ENCODE measurements around the gene ILRUN.

- TF ChIP-seq CTCF (IDR thresholded peaks at IDR 0.05) (no peak), POLR2A (IDR thresholded peaks at IDR 0.05) (no peak)
Measured at GRCh38 chr6:34654061-34654710, 42.4 kb downstream of the ILRUN start.

All from testis (tissue), 2 donors.